IMR-90 (cell line): Measurements from ENCODE around the gene ABHD12.

Source experiments
- CTCF ChIP-seq: conservative IDR thresholded peaks from 2 replicates; pipeline ENCODE4 v1.5.1; 2012; ENCODE audit warnings: mild to moderate bottlenecking, low read depth, low read length, improper control_type of control experiment
- MXI1 ChIP-seq: IDR thresholded peaks from 2 replicates; pipeline ENCODE4 v1.6.1; 2012; ENCODE audit warnings: low read depth, mild to moderate bottlenecking, low read length, moderate library complexity, borderline replicate concordance
- NFE2L2 ChIP-seq: fragments of 150-350 bp; IDR thresholded peaks from 2 replicates; pipeline ENCODE4 v1.6.1; 2016; ENCODE audit warnings: low read depth, mild to moderate bottlenecking, low read length
- POLR2A ChIP-seq: IDR thresholded peaks from 2 replicates; pipeline ENCODE4 v1.6.1; 2012; ENCODE audit warnings: mild to moderate bottlenecking, low read depth, low read length
- RAD21 ChIP-seq: IDR thresholded peaks from 2 replicates; pipeline ENCODE4 v1.6.1; 2012; ENCODE audit warnings: low read length, improper control_type of control experiment
- RCOR1 ChIP-seq: IDR thresholded peaks from 2 replicates; pipeline ENCODE4 v1.6.1; 2012; ENCODE audit warnings: mild to moderate bottlenecking, low read length, improper control_type of control experiment; ENCODE audit not compliant: insufficient replicate concordance
- SMC3 ChIP-seq: fragments of 150-350 bp; IDR thresholded peaks from 2 replicates; pipeline ENCODE4 v1.6.1; 2016; ENCODE audit warnings: low read depth, mild to moderate bottlenecking, antibody characterized with exemption, low read length, moderate library complexity

- TF ChIP-seq RCOR1 = no peak
- TF ChIP-seq CTCF = no peak
- TF ChIP-seq MXI1 = no peak
- TF ChIP-seq RAD21 = no peak
- no peak for TF ChIP-seq NFE2L2
- TF ChIP-seq POLR2A = no peak
- no peak for TF ChIP-seq SMC3
Observed at GRCh38 chr20:25327521-25328235, 63.0 kb downstream of the ABHD12 start.
